Measurements from ENCODE around the gene PIK3C2G. TPM values are rescaled to one million over a fixed set of nuclear protein-coding genes. Genes with fewer than 3 reads are reported as not detected.

PIK3C2G gene
- total RNA-seq, 1 experiment from 2014 or later = not detected

GRCh38 chr12:18462442-18462841, 201.1 kb downstream of the PIK3C2G start:
- no peak overlapping the region for H3K27ac ChIP-seq (ENCODE audit: low read depth, low read length)
- no peak overlapping the region for H3K4me3 ChIP-seq (replicated peaks in 1 of 2; ENCODE audit: low read depth in 1 of 2, low read length in 2 of 2)
- no TSS peak for BruUV-seq (replicated peaks)
- no peaks in the 10 kb centered on the region for H3K36me3 ChIP-seq (ENCODE audit: control insufficient read depth in 1 of 2, insufficient read depth in 2 of 2, low read length in 2 of 2)
- no peak overlapping the region for H2AFZ ChIP-seq (ENCODE audit: low read depth, low read length, poor library complexity, severe bottlenecking)
- TF ChIP-seq EZH2phosphoT487 (IDR thresholded peaks at IDR 0.05; ENCODE audit: borderline replicate concordance) = no peak
- no peak for TF ChIP-seq SRF (IDR thresholded peaks at IDR 0.05; ENCODE audit: low read depth)
- no peak for TF ChIP-seq ZBTB33 (IDR thresholded peaks at IDR 0.05; ENCODE audit: extremely low read depth, insufficient replicate concordance, low read length)
- no peak for TF ChIP-seq FOSL1 (IDR thresholded peaks at IDR 0.05; ENCODE audit: low read depth)
- no peak for TF ChIP-seq CBX3 (IDR thresholded peaks at IDR 0.05; ENCODE audit: low read depth)
- no peak for TF ChIP-seq ZFX (IDR thresholded peaks at IDR 0.05)
- no peak for TF ChIP-seq MAX (IDR thresholded peaks at IDR 0.05)
- no peak for TF ChIP-seq YY1 (IDR thresholded peaks at IDR 0.05; ENCODE audit: extremely low read depth, insufficient replicate concordance, low read depth, low read length)
- no peak for TF ChIP-seq EZH2 (IDR thresholded peaks at IDR 0.05)
- TF ChIP-seq ELF1 (IDR thresholded peaks at IDR 0.05; ENCODE audit: borderline replicate concordance, low read depth) = no peak
- no peaks in the 10 kb centered on the region for H3K4me1 ChIP-seq (ENCODE audit: control insufficient read depth in 1 of 2, insufficient read depth in 2 of 2, low read length in 2 of 2)
- no peak overlapping the region for H3K9ac ChIP-seq (ENCODE audit: low read length)
- intact Hi-C loops (cut with micrococcal nuclease) = no loop called here
- no peaks in the 10 kb centered on the region for H3K9me2 ChIP-seq (ENCODE audit: insufficient read depth)
- no peaks in the 10 kb centered on the region for H3K27me3 ChIP-seq (ENCODE audit: insufficient read depth, low read length)
- no peaks in the 10 kb centered on the region for H3K79me2 ChIP-seq (ENCODE audit: insufficient read depth, low read length)
- no peak overlapping the region for H3K4me2 ChIP-seq (ENCODE audit: low read length)
- POLR2A ChIA-PET = no interaction called here
- H3K9me3 ChIP-seq (ENCODE audit: control insufficient read depth in 1 of 2, insufficient read depth in 1 of 2, low read depth in 1 of 2, low read length in 2 of 2) = no peaks in the 10 kb centered on the region
- CTCF ChIA-PET = no interaction called here
- DNase-seq (ENCODE audit: low read depth, low spot score) (no peak), ATAC-seq (no peak)
- RAD21 ChIA-PET (ENCODE audit: low non-redundant PET in 1 of 2, low total read pairs in 2 of 2, uncharacterized antibody in 2 of 2, unreplicated experiment in 2 of 2) = no interaction called here
- no peaks in the 10 kb centered on the region for H4K20me1 ChIP-seq (ENCODE audit: insufficient read depth)

Data from HCT116 (cell line).